Lower leg skin (tissue), 4 donors: Measurements from ENCODE around the gene ZNF79. TPM values are rescaled to one million over a fixed set of nuclear protein-coding genes. Genes with fewer than 3 reads are reported as not detected.
A peak's percentile ranks its signal among the peaks of the same experiment; 100 is the strongest.

ENCODE experiments used
- DNase-seq, 2 donors: peaks; one replicate each; pipeline ENCODE4 v3.0.0-alpha.2; 2019; ENCODE audit warnings: low spot score in 2 of 2
- H3K4me3 ChIP-seq: fragments of 200-600 bp; sonication (generic); 2 replicates; pipeline ENCODE4 v1.5.1; 2017; ENCODE audit warnings: mild to moderate bottlenecking, low read depth; ENCODE audit not compliant: poor library complexity, severe bottlenecking
- POLR2A ChIP-seq, 2 donors: fragments of 450-650 bp; IDR thresholded peaks; one replicate each; pipeline ENCODE4 v1.6.1; 2016 to 2017; ENCODE audit warnings: antibody characterized with exemption in 2 of 2, mild to moderate bottlenecking in 1 of 2, moderate library complexity in 1 of 2
- WGBS, 2 donors: methylation state at CpG; one replicate each; pipeline ENCODE4 v1.1.5; 2018; 5-methylcytosine and 5-hydroxymethylcytosine counted together
- intact Hi-C: fragments of 100-400 bp; cut with DNase I; formaldehyde crosslinking; loops from one replicate; pipeline ENCODE4 v1.15.0; 2023; ENCODE audit warnings: low total_unique reads
- total RNA-seq, 4 donors: library from RNA; depleted of rRNA; stranded (reverse); fragments of >200 nt; gene quantifications; one replicate each; pipeline ENCODE4 v1.1.0, GENCODE V29; 2016
- TF ChIP-seq, protein P1 (sequence below), 3 donors: fragments of 450-650 bp; IDR thresholded peaks; one replicate each; pipeline ENCODE4 v1.5.1; 2016; ENCODE audit warnings: antibody characterized with exemption in 3 of 3, mild to moderate bottlenecking in 3 of 3, moderate library complexity in 2 of 3

The ZNF79 gene
- total RNA-seq, 4 donors from 2014 or later: 9.2 to 12.1 (median 9.8) TPM

DNA sequence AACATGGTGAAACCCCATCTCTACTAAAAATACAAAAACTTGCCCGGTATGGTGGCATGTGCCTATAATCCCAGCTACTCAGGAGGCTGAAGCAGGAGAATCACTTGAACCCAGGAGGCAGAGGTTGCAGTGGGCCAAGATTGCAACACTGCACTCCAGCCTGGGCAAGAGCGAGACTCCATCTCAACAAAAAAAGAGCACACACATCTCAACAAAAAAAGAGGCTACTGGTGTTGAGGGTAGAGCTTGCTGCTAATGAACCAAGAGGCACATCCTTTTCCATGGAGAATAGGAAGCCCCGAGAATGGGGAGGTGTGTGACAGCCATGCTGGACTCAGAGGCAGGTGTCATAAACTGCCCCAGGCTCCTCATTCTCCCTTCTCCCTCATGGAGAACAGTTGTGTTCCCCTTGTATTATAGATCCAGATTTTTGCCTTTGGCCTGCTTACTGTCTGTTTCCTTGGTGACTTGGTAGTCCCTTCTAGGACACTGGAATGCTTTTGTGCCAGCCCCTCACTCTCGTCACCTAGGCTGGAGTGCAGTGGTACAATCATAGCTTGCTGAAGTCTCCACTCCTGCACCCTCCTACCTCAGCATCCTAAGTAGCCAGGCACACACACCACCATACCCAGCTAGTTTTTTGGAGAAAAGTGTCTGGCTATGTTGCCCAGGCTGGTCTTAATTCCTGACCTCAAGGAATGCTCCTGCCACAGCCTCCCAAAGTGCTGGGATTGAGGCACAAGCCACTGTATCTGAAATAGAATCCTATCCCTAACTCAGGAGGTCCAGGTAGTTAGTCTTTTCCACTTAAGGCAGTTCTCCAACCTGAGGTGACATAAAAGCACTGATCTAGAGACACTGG is 21.9 kb downstream of the ZNF79 start:
- 79 to 80% methylated on average over 4 of the region's 4 CpGs for WGBS, 2 donors
- no peak for DNase-seq
- TF ChIP-seq POLR2A (IDR thresholded peaks at IDR 0.05): no peak
- TF ChIP-seq, protein P1, sequence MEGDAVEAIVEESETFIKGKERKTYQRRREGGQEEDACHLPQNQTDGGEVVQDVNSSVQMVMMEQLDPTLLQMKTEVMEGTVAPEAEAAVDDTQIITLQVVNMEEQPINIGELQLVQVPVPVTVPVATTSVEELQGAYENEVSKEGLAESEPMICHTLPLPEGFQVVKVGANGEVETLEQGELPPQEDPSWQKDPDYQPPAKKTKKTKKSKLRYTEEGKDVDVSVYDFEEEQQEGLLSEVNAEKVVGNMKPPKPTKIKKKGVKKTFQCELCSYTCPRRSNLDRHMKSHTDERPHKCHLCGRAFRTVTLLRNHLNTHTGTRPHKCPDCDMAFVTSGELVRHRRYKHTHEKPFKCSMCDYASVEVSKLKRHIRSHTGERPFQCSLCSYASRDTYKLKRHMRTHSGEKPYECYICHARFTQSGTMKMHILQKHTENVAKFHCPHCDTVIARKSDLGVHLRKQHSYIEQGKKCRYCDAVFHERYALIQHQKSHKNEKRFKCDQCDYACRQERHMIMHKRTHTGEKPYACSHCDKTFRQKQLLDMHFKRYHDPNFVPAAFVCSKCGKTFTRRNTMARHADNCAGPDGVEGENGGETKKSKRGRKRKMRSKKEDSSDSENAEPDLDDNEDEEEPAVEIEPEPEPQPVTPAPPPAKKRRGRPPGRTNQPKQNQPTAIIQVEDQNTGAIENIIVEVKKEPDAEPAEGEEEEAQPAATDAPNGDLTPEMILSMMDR (IDR thresholded peaks at IDR 0.05): no peak
- intact Hi-C loops: no loop called here
- no peak overlapping the region for H3K4me3 ChIP-seq

GRCh38 chr9:127446713-127447415 is 22.7 kb downstream of the ZNF79 start:
- no peak for TF ChIP-seq POLR2A (IDR thresholded peaks at IDR 0.05)
- H3K4me3 ChIP-seq: no peak overlapping the region
- DNase-seq: no peak
- intact Hi-C loops: no loop called here
- WGBS, 2 donors: 79 to 82% methylated on average over 7 of the region's 7 CpGs

GRCh38 chr9:127447416-127448111 is 23.4 kb downstream of the ZNF79 start:
- WGBS, 2 donors: 77% methylated on average over 7 of the region's 7 CpGs

GRCh38 chr9:127448112-127448805 is 24.1 kb downstream of the ZNF79 start:
- intact Hi-C loops: no loop called here
- no peak for DNase-seq
- no peak overlapping the region for H3K4me3 ChIP-seq
- 86 to 91% methylated on average over 8 of the region's 8 CpGs for WGBS, 2 donors
- TF ChIP-seq, protein P1 (IDR thresholded peaks at IDR 0.05): no peak
- no peak for TF ChIP-seq POLR2A (IDR thresholded peaks at IDR 0.05)

More at GRCh38 chr9:127447416-127448111, 23.4 kb downstream of the ZNF79 start:
- DNase-seq: no peak
- TF ChIP-seq POLR2A (IDR thresholded peaks at IDR 0.05): no peak
- TF ChIP-seq, protein P1 (IDR thresholded peaks at IDR 0.05): no peak
- intact Hi-C loops: no loop called here
- H3K4me3 ChIP-seq: no peak overlapping the region

- intact Hi-C loops: no loop called here
- WGBS, 2 donors: 48 to 62% methylated on average over 5 of the region's 5 CpGs
- DNase-seq: no peak
- peak overlapping the region; percentile 97 for H3K4me3 ChIP-seq
- TF ChIP-seq, protein P1 (IDR thresholded peaks at IDR 0.05): no peak
- no peak for TF ChIP-seq POLR2A (IDR thresholded peaks at IDR 0.05)
Measured at GRCh38 chr9:127449332-127449966, 25.3 kb downstream of the ZNF79 start.
